ENCODE results near the gene EXD3. TPM values are rescaled to one million over a fixed set of nuclear protein-coding genes. Genes with fewer than 3 reads are reported as not detected.

The EXD3 gene
- polyA plus RNA-seq, 3 donors from 2014 or later = 1.6 to 6.3 (median 4.3) TPM

GRCh38 chr9:137461663-137462395 is 38.9 kb upstream of the EXD3 start:
- peak; percentile 98 for DNase-seq
- peak overlapping the region; percentile 62 to 76 (median 74) for H3K4me3 Mint-ChIP-seq
- H3K4me1 Mint-ChIP-seq = peaks cover 9 to 31% of the 10 kb centered on the region in 2 donors
- H3K36me3 Mint-ChIP-seq = no peaks in the 10 kb centered on the region
- H3K27ac Mint-ChIP-seq = peak overlapping the region; percentile 72 to 96 (median 92)
- H3K27me3 Mint-ChIP-seq (ENCODE audit: low read depth in 3 of 3) = peaks cover 5 to 11% (median 7%) of the 10 kb centered on the region in 3 donors
- no peaks in the 10 kb centered on the region for H3K9me3 Mint-ChIP-seq

- no peak for DNase-seq
- Mint-ChIP-seq H3K9me3 (no peaks in the 10 kb centered on the region), H3K4me1 (peaks cover 9 to 33% of the 10 kb centered on the region in 2 donors), H3K27ac (peak overlapping the region in 5 of 6 donors; percentile 62 to 96 (median 73)), H3K4me3 (peak overlapping the region; percentile 32 to 74 (median 64)), H3K27me3 (ENCODE audit: low read depth in 3 of 3) (peaks cover 5 to 11% (median 7%) of the 10 kb centered on the region in 3 donors), H3K36me3 (no peaks in the 10 kb centered on the region)
Measured at GRCh38 chr9:137461316-137461662, 38.3 kb upstream of the EXD3 start.

- Mint-ChIP-seq H3K9me3 (no peaks in the 10 kb centered on the region), H3K4me1 (peaks cover 9 to 37% of the 10 kb centered on the region in 2 donors), H3K36me3 (no peaks in the 10 kb centered on the region), H3K4me3 (peak overlapping the region; percentile 18 to 65 (median 61)), H3K27me3 (ENCODE audit: low read depth in 3 of 3) (peaks cover 5 to 11% (median 7%) of the 10 kb centered on the region in 3 donors), H3K27ac (peak overlapping the region in 5 of 6 donors; percentile 62 to 96 (median 73))
- DNase-seq = no peak
Measured at GRCh38 chr9:137460363-137461315, 37.7 kb upstream of the EXD3 start.

GRCh38 chr9:137459601-137460362 is 36.8 kb upstream of the EXD3 start:
- Mint-ChIP-seq H3K36me3 (no peaks in the 10 kb centered on the region), H3K9me3 (no peaks in the 10 kb centered on the region), H3K4me3 (peak overlapping the region; percentile 54 to 69 (median 64)), H3K27me3 (ENCODE audit: low read depth in 3 of 3) (peaks cover 5 to 11% (median 7%) of the 10 kb centered on the region in 3 donors), H3K4me1 (peaks cover 9 to 38% of the 10 kb centered on the region in 2 donors), H3K27ac (peak overlapping the region; percentile 77 to 89 (median 84))
- DNase-seq = no peak

- H3K4me1 Mint-ChIP-seq = peaks cover 9 to 42% of the 10 kb centered on the region in 2 donors
- peak within 1 kb of the TSS; percentile 77 to 89 (median 84) for H3K27ac Mint-ChIP-seq
- H3K27me3 Mint-ChIP-seq (ENCODE audit: low read depth in 3 of 3) = peaks cover 5 to 12% (median 7%) of the 10 kb centered on the region in 3 donors
- H3K4me3 Mint-ChIP-seq = peak within 1 kb of the TSS; percentile 54 to 69 (median 64)
- no peaks in the 10 kb centered on the region for H3K9me3 Mint-ChIP-seq
- DNase-seq = peak; percentile 94 to 96 (median 96)
- H3K36me3 Mint-ChIP-seq = no peaks in the 10 kb centered on the region
Measured at GRCh38 chr9:137459152-137459600, 36.2 kb upstream of the EXD3 start, which contains the start of gene NSMF. TSS of gene NSMF (minus strand) at chr9:137459334. CDS start at chr9:137459102, 232 bp downstream.

- H3K36me3 Mint-ChIP-seq = no peaks in the 10 kb centered on the region
- H3K27me3 Mint-ChIP-seq (ENCODE audit: low read depth in 3 of 3) = peaks cover 5 to 11% (median 7%) of the 10 kb centered on the region in 3 donors
- H3K4me1 Mint-ChIP-seq = peaks cover 13 to 46% of the 10 kb centered on the region in 2 donors
- no peak for DNase-seq
- H3K4me3 Mint-ChIP-seq = peak overlapping the region in 1 of 5 donors; percentile 66
- H3K27ac Mint-ChIP-seq = no peak overlapping the region
- H3K9me3 Mint-ChIP-seq = no peaks in the 10 kb centered on the region
Measured at GRCh38 chr9:137458194-137459151, 35.5 kb upstream of the EXD3 start.

- Mint-ChIP-seq H3K4me1 (peaks cover 15 to 42% of the 10 kb centered on the region in 2 donors), H3K4me3 (peak overlapping the region in 4 of 5 donors; percentile 38 to 69 (median 58))
- DNase-seq = no peak
Measured at GRCh38 chr9:137457406-137458193, 34.6 kb upstream of the EXD3 start.

GRCh38 chr9:137456864-137457405 is 34.0 kb upstream of the EXD3 start:
- DNase-seq = no peak
- no peaks in the 10 kb centered on the region for H3K9me3 Mint-ChIP-seq
- H3K36me3 Mint-ChIP-seq = no peaks in the 10 kb centered on the region
- peaks cover 3 to 10% (median 9%) of the 10 kb centered on the region in 3 donors for H3K27me3 Mint-ChIP-seq (ENCODE audit: low read depth in 3 of 3)
- peak overlapping the region in 2 of 6 donors; percentile 8 to 40 for H3K27ac Mint-ChIP-seq
- peaks cover 22 to 46% of the 10 kb centered on the region in 2 donors for H3K4me1 Mint-ChIP-seq
- peak overlapping the region in 3 of 5 donors; percentile 13 to 30 (median 23) for H3K4me3 Mint-ChIP-seq

More at GRCh38 chr9:137457406-137458193, 34.6 kb upstream of the EXD3 start:
- Mint-ChIP-seq H3K36me3 (no peaks in the 10 kb centered on the region), H3K9me3 (no peaks in the 10 kb centered on the region), H3K27me3 (ENCODE audit: low read depth in 3 of 3) (peaks cover 6 to 13% (median 6%) of the 10 kb centered on the region in 3 donors), H3K27ac (peak overlapping the region in 1 of 6 donors; percentile 40)

GRCh38 chr9:137456061-137456863 is 33.3 kb upstream of the EXD3 start:
- H3K27me3 Mint-ChIP-seq (ENCODE audit: low read depth in 3 of 3) = peaks cover 0 to 6% (median 4%) of the 10 kb centered on the region in 3 donors
- no peaks in the 10 kb centered on the region for H3K36me3 Mint-ChIP-seq
- peak overlapping the region; percentile 27 to 42 (median 30) for H3K4me3 Mint-ChIP-seq
- H3K9me3 Mint-ChIP-seq = no peaks in the 10 kb centered on the region
- peak overlapping the region in 1 of 6 donors; percentile 53 for H3K27ac Mint-ChIP-seq
- peaks cover 26 to 49% of the 10 kb centered on the region in 2 donors for H3K4me1 Mint-ChIP-seq
- no peak for DNase-seq

- Mint-ChIP-seq H3K4me3 (peak overlapping the region in 4 of 5 donors; percentile 2 to 42 (median 24)), H3K9me3 (no peaks in the 10 kb centered on the region), H3K4me1 (peaks cover 32 to 46% of the 10 kb centered on the region in 2 donors), H3K36me3 (no peaks in the 10 kb centered on the region), H3K27me3 (ENCODE audit: low read depth in 3 of 3) (peaks cover 0 to 6% (median 3%) of the 10 kb centered on the region in 3 donors), H3K27ac (peak overlapping the region in 1 of 6 donors; percentile 21)
- no peak for DNase-seq
Measured at GRCh38 chr9:137455359-137455991, 32.5 kb upstream of the EXD3 start.

Data from immature natural killer cell (primary cell).